SK-N-SH treated with all-trans-retinoic acid at 6 μM for 48 hours (cell line): Measurements from ENCODE around the gene SPOCK1.

Experiments
- ATAC-seq: fragments of 200-7000 bp; cut with Tn5 transposase; 3 replicates; pipeline ENCODE4 v1.9.1; 2020; ENCODE audit warnings: mild to moderate bottlenecking, moderate library complexity
- ARNTL ChIP-seq: fragments of 450-650 bp; formaldehyde crosslinking; IDR thresholded peaks from 2 replicates; pipeline ENCODE4 v1.5.0; 2020; ENCODE audit warnings: low read depth, mild to moderate bottlenecking, moderate library complexity, borderline replicate concordance
- BACH2 ChIP-seq: fragments of 250-450 bp; sonication (Bioruptor Pico); IDR thresholded peaks from 2 replicates; pipeline ENCODE4 v1.9.0; 2021; ENCODE audit warnings: mild to moderate bottlenecking, borderline replicate concordance
- CREB5 ChIP-seq: fragments of 250-450 bp; sonication (Bioruptor Pico); IDR thresholded peaks from 2 replicates; pipeline ENCODE4 v1.5.1; 2020; ENCODE audit warnings: low read depth, mild to moderate bottlenecking, moderate library complexity
- CSDC2 ChIP-seq: fragments of 250-450 bp; sonication (Bioruptor Pico); IDR thresholded peaks from 2 replicates; pipeline ENCODE4 v1.5.0; 2020; ENCODE audit warnings: mild to moderate bottlenecking, moderate library complexity
- ESRRG ChIP-seq: fragments of 250-450 bp; sonication (Bioruptor Pico); IDR thresholded peaks from 2 replicates; pipeline ENCODE4 v1.6.1; 2021; ENCODE audit warnings: mild to moderate bottlenecking
- GLIS3 ChIP-seq: fragments of 250-450 bp; sonication (Bioruptor Pico); IDR thresholded peaks from 2 replicates; pipeline ENCODE4 v1.5.0; 2020; ENCODE audit warnings: mild to moderate bottlenecking, moderate library complexity
- ISL1 ChIP-seq: fragments of 250-450 bp; sonication (Bioruptor Pico); IDR thresholded peaks from 2 replicates; pipeline ENCODE4 v2.1.2; 2022; ENCODE audit warnings: mild to moderate bottlenecking, moderate library complexity
- OSR1 ChIP-seq: fragments of 250-450 bp; sonication (Bioruptor Pico); IDR thresholded peaks from 2 replicates; pipeline ENCODE4 v1.8.0; 2022; ENCODE audit warnings: moderate library complexity, mild to moderate bottlenecking, inconsistent platforms
- PATZ1 ChIP-seq: fragments of 250-450 bp; sonication (Bioruptor Pico); IDR thresholded peaks from 2 replicates; pipeline ENCODE4 v1.8.0; 2020; ENCODE audit warnings: mild to moderate bottlenecking, moderate library complexity, borderline replicate concordance
- POU6F1 ChIP-seq: fragments of 250-450 bp; sonication (Bioruptor Pico); IDR thresholded peaks from 2 replicates; pipeline ENCODE4 v1.8.0; 2021; ENCODE audit warnings: low read depth, mild to moderate bottlenecking, moderate library complexity, borderline replicate concordance
- PPARA ChIP-seq: fragments of 250-450 bp; sonication (Bioruptor Pico); IDR thresholded peaks from 2 replicates; pipeline ENCODE4 v1.5.0; 2020; ENCODE audit warnings: mild to moderate bottlenecking, borderline replicate concordance
- RARB ChIP-seq: fragments of 250-450 bp; sonication (Bioruptor Pico); IDR thresholded peaks from 2 replicates; pipeline ENCODE4 v1.8.0; 2021; ENCODE audit warnings: mild to moderate bottlenecking, moderate library complexity
- SNAI2 ChIP-seq: fragments of 250-450 bp; sonication (Bioruptor Pico); IDR thresholded peaks from 2 replicates; pipeline ENCODE4 v1.5.0; 2020; ENCODE audit warnings: mild to moderate bottlenecking, moderate library complexity
- TCF4 ChIP-seq: fragments of 250-450 bp; sonication (Bioruptor Pico); IDR thresholded peaks from 2 replicates; pipeline ENCODE4 v1.8.0; 2021; ENCODE audit warnings: mild to moderate bottlenecking, moderate library complexity, borderline replicate concordance
- TOX ChIP-seq: fragments of 250-450 bp; sonication (Bioruptor Pico); IDR thresholded peaks from 2 replicates; pipeline ENCODE4 v1.8.0; 2021; ENCODE audit warnings: mild to moderate bottlenecking, moderate library complexity, borderline replicate concordance
- TSHZ2 ChIP-seq: fragments of 250-450 bp; sonication (Bioruptor Pico); IDR thresholded peaks from 2 replicates; pipeline ENCODE4 v1.5.0; 2020; ENCODE audit warnings: mild to moderate bottlenecking, moderate library complexity
- ZC3H10 ChIP-seq: fragments of 250-450 bp; sonication (Bioruptor Pico); IDR thresholded peaks from 2 replicates; pipeline ENCODE4 v1.5.1; 2021; ENCODE audit warnings: mild to moderate bottlenecking, moderate library complexity
- ZFP3 ChIP-seq: fragments of 250-450 bp; sonication (Bioruptor Pico); IDR thresholded peaks from 2 replicates; pipeline ENCODE4 v1.5.0; 2020; ENCODE audit warnings: mild to moderate bottlenecking, moderate library complexity
- ZFP30 ChIP-seq: fragments of 450-650 bp; formaldehyde crosslinking; IDR thresholded peaks from 2 replicates; pipeline ENCODE4 v1.5.0; 2022; ENCODE audit warnings: mild to moderate bottlenecking, moderate library complexity
- ZNF565 ChIP-seq: fragments of 450-650 bp; formaldehyde crosslinking; conservative IDR thresholded peaks from 2 replicates; pipeline ENCODE4 v1.5.0; 2020; ENCODE audit warnings: low read depth, mild to moderate bottlenecking, moderate library complexity
- ZNF70 ChIP-seq: fragments of 450-650 bp; formaldehyde crosslinking; IDR thresholded peaks from 2 replicates; pipeline ENCODE4 v1.5.0; 2020; ENCODE audit warnings: mild to moderate bottlenecking, moderate library complexity
- ZNF8 ChIP-seq: fragments of 450-650 bp; formaldehyde crosslinking; IDR thresholded peaks from 2 replicates; pipeline ENCODE4 v1.5.0; 2020; ENCODE audit warnings: mild to moderate bottlenecking, moderate library complexity
- TF ChIP-seq, protein P1 (sequence below): fragments of 250-450 bp; sonication (Bioruptor Pico); IDR thresholded peaks from 2 replicates; pipeline ENCODE4 v1.5.1; 2021; ENCODE audit warnings: mild to moderate bottlenecking, moderate library complexity

The SPOCK1 gene

GRCh38 chr5:137040024-137040423 is 459.1 kb downstream of the SPOCK1 start (continued):
- TF ChIP-seq POU6F1 (CRISPR knock-in tag) (no peak), ZNF8 (CRISPR knock-in tag) (no peak), GLIS3 (no peak), TCF4 (CRISPR knock-in tag) (no peak), ARNTL (CRISPR knock-in tag) (no peak), ZNF70 (no peak), RARB (CRISPR knock-in tag) (no peak), BACH2 (no peak)
- TF ChIP-seq, protein P1, sequence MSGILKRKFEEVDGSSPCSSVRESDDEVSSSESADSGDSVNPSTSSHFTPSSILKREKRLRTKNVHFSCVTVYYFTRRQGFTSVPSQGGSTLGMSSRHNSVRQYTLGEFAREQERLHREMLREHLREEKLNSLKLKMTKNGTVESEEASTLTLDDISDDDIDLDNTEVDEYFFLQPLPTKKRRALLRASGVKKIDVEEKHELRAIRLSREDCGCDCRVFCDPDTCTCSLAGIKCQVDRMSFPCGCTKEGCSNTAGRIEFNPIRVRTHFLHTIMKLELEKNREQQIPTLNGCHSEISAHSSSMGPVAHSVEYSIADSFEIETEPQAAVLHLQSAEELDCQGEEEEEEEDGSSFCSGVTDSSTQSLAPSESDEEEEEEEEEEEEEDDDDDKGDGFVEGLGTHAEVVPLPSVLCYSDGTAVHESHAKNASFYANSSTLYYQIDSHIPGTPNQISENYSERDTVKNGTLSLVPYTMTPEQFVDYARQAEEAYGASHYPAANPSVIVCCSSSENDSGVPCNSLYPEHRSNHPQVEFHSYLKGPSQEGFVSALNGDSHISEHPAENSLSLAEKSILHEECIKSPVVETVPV (CRISPR knock-in tag), result no peak

- no peak for TF ChIP-seq ZNF70
- no peak for TF ChIP-seq ZNF8 (CRISPR knock-in tag)
- TF ChIP-seq ESRRG (CRISPR knock-in tag), result no peak
- TF ChIP-seq ZFP3 (CRISPR knock-in tag), result no peak
- no peak for TF ChIP-seq SNAI2 (CRISPR knock-in tag)
- no peak for TF ChIP-seq ARNTL (CRISPR knock-in tag)
- TF ChIP-seq POU6F1 (CRISPR knock-in tag), result no peak
- TF ChIP-seq BACH2, result no peak
- TF ChIP-seq TSHZ2 (CRISPR knock-in tag), result no peak
- TF ChIP-seq ZFP30 (CRISPR knock-in tag), result no peak
- TF ChIP-seq, protein P1 (CRISPR knock-in tag), result no peak
- no peak for TF ChIP-seq ISL1 (CRISPR knock-in tag)
- TF ChIP-seq GLIS3, result no peak
- TF ChIP-seq OSR1, result no peak
- no peak for TF ChIP-seq PPARA (CRISPR knock-in tag)
- no peak for TF ChIP-seq CSDC2 (CRISPR knock-in tag)
- TF ChIP-seq, all 23 proteins: peak for 0
- ATAC-seq, result no peak
Observed at GRCh38 chr5:137037848-137038247, 461.3 kb downstream of the SPOCK1 start.

DNA sequence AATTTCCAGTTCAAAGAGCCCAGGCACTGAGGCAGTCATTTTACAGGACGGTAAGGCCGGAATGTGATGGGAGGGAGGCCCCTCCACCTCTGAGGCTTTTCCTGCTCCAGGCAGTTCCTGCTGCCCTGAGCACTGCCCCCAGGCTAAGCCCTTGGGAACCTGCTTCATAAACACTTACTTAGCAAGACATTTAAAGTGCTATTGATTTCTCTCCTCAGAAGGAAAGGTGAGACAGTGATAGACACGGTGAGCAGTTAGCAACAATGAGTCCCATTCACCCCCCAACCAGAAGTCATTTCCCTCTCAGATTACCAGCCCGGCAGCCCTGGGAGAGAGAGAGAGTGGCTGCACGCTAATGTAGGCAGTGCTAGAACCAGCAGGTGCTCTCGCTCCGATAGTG is 462.5 kb downstream of the SPOCK1 start:
- ATAC-seq, result no peak
- no peak for TF ChIP-seq ZNF70
- no peak for TF ChIP-seq TCF4 (CRISPR knock-in tag)
- TF ChIP-seq ISL1 (CRISPR knock-in tag), result no peak
- no peak for TF ChIP-seq ZNF565
- no peak for TF ChIP-seq ZFP30 (CRISPR knock-in tag)
- no peak for TF ChIP-seq ZNF8 (CRISPR knock-in tag)
- TF ChIP-seq PATZ1, result no peak
- no peak for TF ChIP-seq CREB5 (CRISPR knock-in tag)
- TF ChIP-seq SNAI2 (CRISPR knock-in tag), result no peak
- TF ChIP-seq TOX (CRISPR knock-in tag), result no peak
- no peak for TF ChIP-seq GLIS3
- TF ChIP-seq, protein P1 (CRISPR knock-in tag), result no peak
- TF ChIP-seq RARB (CRISPR knock-in tag), result no peak
- TF ChIP-seq ZC3H10 (CRISPR knock-in tag), result no peak
- TF ChIP-seq OSR1, result no peak
- no peak for TF ChIP-seq PPARA (CRISPR knock-in tag)
